K562 (cell line): ENCODE measurements around the gene DKC1. TPM values are rescaled to one million over a fixed set of nuclear protein-coding genes. Genes with fewer than 3 reads are reported as not detected.

Source experiments
- ATAC-seq: fragments of 200-7000 bp; cut with Tn5 transposase; 3 replicates; pipeline ENCODE4 v1.9.1; 2020; ENCODE audit warnings: moderate library complexity
- BruUV-seq: library from RNA; stranded (reverse); fragments of 400-500 nt; replicated peaks from 2 replicates; lab custom pipeline; 2021; lab: Mats Ljungman, UMichigan
- CTCF ChIA-PET: fragments of 300-600 bp; formaldehyde crosslinking; extraction: SDS; loops from one replicate; lab custom pipeline; 2021; ENCODE audit warnings: low intra/inter-chr PET ratio; lab: Yijun Ruan, JAX
- POLR2A ChIA-PET: fragments of 300-600, 350-650 bp; sonication (Branson Sonifier 250); formaldehyde crosslinking; extraction: SDS; loops from one replicate; lab custom pipeline; 2021; ENCODE audit warnings: antibody characterized with exemption, inconsistent platforms; lab: Yijun Ruan, JAX
- DNase-seq, 4 experiments: peaks; one replicate each; pipeline versions ENCODE4 v3.0.0 to v3.0.0-alpha.2; 2011 to 2018; ENCODE audit warnings: low spot score in 3 of 4, mixed read lengths in 3 of 4; ENCODE audit errors: extremely low read depth in 1 of 4
- FAIRE-seq: peaks from 2 replicates; lab custom pipeline; 2011; peaks lifted over from hg19 to GRCh38; lab: Jason Lieb, UNC
- H2AFZ ChIP-seq: 2 replicates; pipeline ENCODE4 v1.6.0; 2011; ENCODE audit warnings: low read depth, low read length, control low read depth, inconsistent platforms
- H3K27ac ChIP-seq: fragments of 200-600 bp; 3 replicates; pipeline ENCODE4 v1.8.0; 2011; ENCODE audit warnings: low read depth, mild to moderate bottlenecking, control low read depth, inconsistent platforms, low read length, moderate library complexity, mixed read lengths; ENCODE audit errors: extremely low read depth
- H3K27me3 ChIP-seq, 2 experiments: fragments of 300-600 bp in 1 of 2; 2 replicates in 1 of 2; 3 replicates in 1 of 2; pipeline versions ENCODE4 v1.6.0 to v1.8.0; 2011; ENCODE audit warnings: inconsistent platforms in 2 of 2, low read length in 2 of 2, mild to moderate bottlenecking in 1 of 2, mixed read lengths in 1 of 2, moderate library complexity in 1 of 2; ENCODE audit not compliant: control insufficient read depth in 2 of 2, insufficient read depth in 2 of 2
- H3K36me3 ChIP-seq: fragments of 300-600 bp; 3 replicates; pipeline ENCODE4 v1.8.0; 2011; ENCODE audit warnings: mild to moderate bottlenecking, low read length, inconsistent platforms; ENCODE audit not compliant: control insufficient read depth, insufficient read depth
- H3K4me1 ChIP-seq, 2 experiments: fragments of 200-600 bp in 1 of 2; replicated peaks in 1 of 2; 2 replicates in 1 of 2; 3 replicates in 1 of 2; pipeline versions ENCODE4 v1.5.1 to v1.8.0; 2011; ENCODE audit warnings: inconsistent platforms in 2 of 2, low read length in 2 of 2, mild to moderate bottlenecking in 1 of 2, mixed read lengths in 1 of 2, moderate library complexity in 1 of 2; ENCODE audit not compliant: control insufficient read depth in 2 of 2, insufficient read depth in 2 of 2
- H3K4me2 ChIP-seq: 2 replicates; pipeline ENCODE4 v1.6.1; 2011; ENCODE audit warnings: low read length, control low read depth, inconsistent platforms, mixed read lengths; ENCODE audit not compliant: insufficient read depth
- H3K4me3 ChIP-seq: fragments of 200-600 bp; sonication (generic), shearing (Covaris generic); 2 replicates; pipeline ENCODE4 v1.5.1; 2016; ENCODE audit warnings: control low read depth, inconsistent platforms
- H3K79me2 ChIP-seq: fragments of 200-600 bp; 3 replicates; pipeline ENCODE4 v1.8.0; 2011; ENCODE audit warnings: low read length, inconsistent platforms; ENCODE audit not compliant: control insufficient read depth, insufficient read depth
- H3K9ac ChIP-seq, 2 experiments: 2 replicates each; pipeline versions ENCODE4 v1.6.0 to v1.6.1; 2011; ENCODE audit warnings: low read depth in 2 of 2, low read length in 2 of 2, control low read depth in 1 of 2, inconsistent platforms in 1 of 2, mild to moderate bottlenecking in 1 of 2, mixed read lengths in 1 of 2; ENCODE audit not compliant: insufficient read depth in 1 of 2
- H3K9me1 ChIP-seq: one replicate; pipeline ENCODE4 v1.6.0; 2011; ENCODE audit warnings: inconsistent platforms, mild to moderate bottlenecking, low read length, moderate library complexity; ENCODE audit not compliant: control insufficient read depth, insufficient read depth
- H3K9me3 ChIP-seq: replicated peaks from 2 replicates; pipeline ENCODE4 v1.5.1; 2011; ENCODE audit warnings: low read depth, low read length, inconsistent platforms; ENCODE audit not compliant: control insufficient read depth, insufficient read depth
- H4K20me1 ChIP-seq: replicated peaks from 2 replicates; pipeline ENCODE4 v1.6.1; 2011; ENCODE audit warnings: low read length, inconsistent platforms, mixed read lengths; ENCODE audit not compliant: control insufficient read depth, insufficient read depth
- CEBPG ChIP-seq, 3 experiments: fragments of 200-800 bp in 1 of 3; sonication (Bioruptor generic) in 1 of 3; sonication (generic) in 1 of 3; formaldehyde crosslinking in 1 of 3; IDR thresholded peaks in 2 of 3; conservative IDR thresholded peaks in 1 of 3; 2 replicates each; pipeline versions ENCODE4 v1.6.1 to v1.8.0; 2016 to 2022; ENCODE audit warnings: missing compliant biosample characterization in 2 of 3, missing genetic modification characterization in 2 of 3, mild to moderate bottlenecking in 1 of 3, missing genetic modification reagents in 1 of 3
- CEBPZ ChIP-seq: fragments of 150-350 bp; IDR thresholded peaks from 2 replicates; pipeline ENCODE4 v1.6.1; 2014; ENCODE audit warnings: low read depth, mild to moderate bottlenecking, low read length, borderline replicate concordance
- CHD1 ChIP-seq: fragments of 200-600 bp; sonication (generic); IDR thresholded peaks from one replicate; pipeline ENCODE4 v1.6.1; 2012; ENCODE audit warnings: mild to moderate bottlenecking, moderate library complexity, low read length, inconsistent platforms
- GABPA ChIP-seq: fragments of 200-800 bp; sonication (Bioruptor generic); conservative IDR thresholded peaks from 2 replicates; pipeline ENCODE4 v1.6.1; 2016; ENCODE audit warnings: low read depth, missing genetic modification characterization, missing compliant biosample characterization
- GABPB2 ChIP-seq: fragments of 250-450 bp; sonication (Bioruptor Pico); conservative IDR thresholded peaks from 2 replicates; pipeline ENCODE4 v1.5.1; 2021; ENCODE audit warnings: mild to moderate bottlenecking
- MLLT1 ChIP-seq, 2 experiments: fragments of 450-650 bp; IDR thresholded peaks; 2 replicates each; pipeline ENCODE4 v1.6.1; 2016
- SAFB ChIP-seq: fragments of 200-400 bp; formaldehyde crosslinking; IDR thresholded peaks from 2 replicates; pipeline ENCODE4 v1.6.1; 2017; ENCODE audit warnings: low read depth, low read length, borderline replicate concordance
- SIN3A ChIP-seq, 2 experiments: fragments of 150-350 bp in 1 of 2; IDR thresholded peaks; 2 replicates each; pipeline ENCODE4 v1.6.1; 2011 to 2016; ENCODE audit warnings: borderline replicate concordance in 2 of 2, low read depth in 2 of 2, low read length in 2 of 2, mild to moderate bottlenecking in 2 of 2, moderate library complexity in 2 of 2; ENCODE audit not compliant: control insufficient read depth in 1 of 2
- TAF1 ChIP-seq: IDR thresholded peaks from 2 replicates; pipeline ENCODE4 v1.6.1; 2011; ENCODE audit warnings: mild to moderate bottlenecking, low read length, moderate library complexity; ENCODE audit not compliant: insufficient read depth, control insufficient read depth, severe bottlenecking; ENCODE audit errors: extremely low read depth
- ZNF324 ChIP-seq: fragments of 250-450 bp; sonication (Bioruptor Pico); IDR thresholded peaks from 2 replicates; pipeline ENCODE4 v1.4.0; 2020; ENCODE audit warnings: mild to moderate bottlenecking
- ZNF384 ChIP-seq: IDR thresholded peaks from 2 replicates; pipeline ENCODE4 v1.6.1; 2012; ENCODE audit warnings: low read depth, low read length, improper control_type of control experiment
- WGBS: fragments of 100-300 bp; shearing (Covaris generic); methylation state at CpG from one replicate; pipeline ENCODE4 v1.1.6; 2016; ENCODE audit warnings: low coverage, mixed read lengths; ENCODE audit not compliant: insufficient coverage; ENCODE audit errors: missing lambda C conversion rate; 5-methylcytosine and 5-hydroxymethylcytosine counted together
- in situ Hi-C: fragments of 300-500 bp; cut with MboI; formaldehyde crosslinking; loops from 4 replicates; pipeline ENCODE4 v1.15.0; 2018; ENCODE audit warnings: inconsistent platforms, mixed read lengths
- intact Hi-C: fragments of 100-400 bp; cut with micrococcal nuclease; formaldehyde crosslinking; loops from 2 replicates; pipeline ENCODE4 v1.14.2; 2022
- polyA plus RNA-seq, 8 experiments: library from polyadenylated mRNA; depleted of rRNA in 4 of 8; stranded (reverse) in 5 of 8; unstranded in 3 of 8; fragments of >200 nt; fragmentation: Nextera tagmentation in 2 of 8; fragmentation: Illumina TruSeq in 1 of 8; extraction: Ambion mirVana in 2 of 8; extraction: Trizol in 1 of 8; gene quantifications; 2 replicates each; pipeline versions ENCODE4 v1.2.1 to v1.2.3, GENCODE V29; 2011 to 2014; ENCODE audit warnings: inconsistent platforms in 1 of 8, missing spikeins in 1 of 8
- total RNA-seq, 7 experiments: library from RNA; depleted of rRNA in 6 of 7; stranded (reverse); fragments of >200 nt in 6 of 7; fragmentation: Illumina TruSeq in 2 of 7; extraction: Trizol in 2 of 7; gene quantifications; 2 replicates each; pipeline versions ENCODE4 v1.2.1 to v1.2.3, GENCODE V29; 2011 to 2021; ENCODE audit warnings: low replicate concordance in 1 of 7
- TF ChIP-seq, protein P1 (sequence below): fragments of 250-450 bp; sonication (Bioruptor Pico); IDR thresholded peaks from 2 replicates; pipeline ENCODE4 v1.8.0; 2021; ENCODE audit warnings: borderline replicate concordance, mild to moderate bottlenecking, moderate library complexity; ENCODE audit not compliant: poor library complexity, severe bottlenecking

DKC1 gene
- total and polyA plus RNA-seq, 9 of the 15 experiments (the other 6 are each of a cell fraction or from before 2014, with no cell fraction given) = 205 to 313 (median 219) TPM

DNA sequence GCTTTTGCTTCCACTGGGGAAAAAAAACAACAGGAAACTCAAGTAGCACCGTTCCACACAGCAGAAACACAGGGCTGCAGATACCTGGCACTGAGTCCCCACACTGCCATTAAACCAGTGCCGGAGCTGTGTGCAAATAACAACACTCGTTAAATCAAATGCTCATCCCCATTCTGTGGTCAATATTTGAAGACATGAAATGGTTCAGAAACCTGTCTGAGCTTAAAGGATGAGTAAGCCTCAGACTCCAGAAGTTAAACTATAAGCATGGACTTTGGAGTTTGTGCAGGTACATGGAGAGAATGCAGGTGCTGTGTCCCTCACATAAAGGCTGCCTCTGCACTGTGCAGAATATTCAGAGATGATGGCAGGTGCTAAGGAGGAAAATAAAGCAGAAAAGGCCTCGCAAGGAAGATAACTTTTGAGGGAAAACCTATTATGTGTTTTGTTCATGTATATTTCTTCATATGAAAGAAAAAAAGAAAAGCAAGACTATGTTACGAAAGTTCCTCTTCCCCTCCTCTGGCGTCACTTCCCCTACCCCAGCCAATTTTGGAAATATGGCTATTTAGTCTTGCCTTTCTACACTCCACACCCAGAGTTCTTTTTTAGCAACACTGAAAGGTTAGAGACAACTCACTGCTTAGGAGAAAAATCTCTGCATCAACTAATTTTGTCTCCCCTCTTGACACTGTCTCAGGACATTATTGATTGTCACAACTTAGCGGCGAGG lies 38.0 kb downstream of the DKC1 start:
- DNase-seq (no peak), ATAC-seq (no peak), FAIRE-seq (no peak)
- H4K20me1 ChIP-seq = 0 out of 2 replicates have a peak, but pooled peaks cover 12% of the 10 kb centered on the region
- BruUV-seq = no TSS peak
- H3K4me2 ChIP-seq = peak overlapping the region; percentile 75
- H3K4me1 ChIP-seq = peaks cover 21 to 36% of the 10 kb centered on the region in 2 experiments
- peak overlapping the region; percentile 100 for H3K27ac ChIP-seq
- ChIA-PET POLR2A (no interaction called here), CTCF (no interaction called here)
- H3K4me3 ChIP-seq = peak overlapping the region; percentile 89
- intact Hi-C loops = no loop called here
- H3K36me3 ChIP-seq = peaks cover 65% of the 10 kb centered on the region
- no peaks in the 10 kb centered on the region for H3K9me3 ChIP-seq
- in situ Hi-C loops = no loop called here
- H3K27me3 ChIP-seq = no peaks in the 10 kb centered on the region
- WGBS = 5% methylated on average over 8 of the region's 8 CpGs
- no peak overlapping the region for H2AFZ ChIP-seq
- H3K9me1 ChIP-seq = no peaks in the 10 kb centered on the region
- H3K9ac ChIP-seq = peak overlapping the region; percentile 79 to 91; a peak in 3 of 4 replicates
- peaks cover 96% of the 10 kb centered on the region for H3K79me2 ChIP-seq
- TF ChIP-seq, protein P1, sequence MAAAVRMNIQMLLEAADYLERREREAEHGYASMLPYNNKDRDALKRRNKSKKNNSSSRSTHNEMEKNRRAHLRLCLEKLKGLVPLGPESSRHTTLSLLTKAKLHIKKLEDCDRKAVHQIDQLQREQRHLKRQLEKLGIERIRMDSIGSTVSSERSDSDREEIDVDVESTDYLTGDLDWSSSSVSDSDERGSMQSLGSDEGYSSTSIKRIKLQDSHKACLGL (CRISPR knock-in tag) = no peak
- TF ChIP-seq CEBPZ (no peak), SIN3A (IDR thresholded peaks at IDR 0.05; ENCODE audit: borderline replicate concordance in 2 of 2, control insufficient read depth in 1 of 2, low read depth in 2 of 2, low read length in 2 of 2) (no peak), GABPB2 (CRISPR knock-in tag) (no peak), ZNF384 (no peak), GABPA (0 out of 2 replicates have a peak, but pooled peaks have one; percentile 28), ZNF324 (CRISPR knock-in tag) (no peak), CEBPG (CRISPR knock-in tag; IDR thresholded peaks at IDR 0.05) (no peak), CEBPG (tag; conservative IDR thresholded peaks at IDR 0.05 in 1 of 2, IDR thresholded peaks at IDR 0.05 in 1 of 2) (0 out of 4 replicates have a peak, but pooled peaks of 1 of the 2 experiments have one; percentile 17), CHD1 (peak; percentile 33), SAFB (no peak), TAF1 (peak; percentile 18), MLLT1 (IDR thresholded peaks at IDR 0.05) (0 out of 4 replicates have a peak, but pooled peaks of 1 of the 2 experiments have one; percentile 10)
